ENCODE results near the gene ZNF593. TPM values are rescaled to one million over a fixed set of nuclear protein-coding genes. Genes with fewer than 3 reads are reported as not detected.
A peak's percentile ranks its signal among the peaks of the same experiment; 100 is the strongest.

ZNF593 gene
- total RNA-seq, 5 donors from 2014 or later (not counting 1 experiment from before 2014, with no cell fraction given) = 8.5 to 17.7 (median 17.1) TPM

- H3K27ac Mint-ChIP-seq = peak overlapping the region; percentile 90 to 92
- no peaks in the 10 kb centered on the region for H3K9me3 ChIP-seq
- ATAC-seq (replicated peaks in 1 of 4) (no peak), DNase-seq (no peak)
- 92% methylated on average over 2 of the region's 9 CpGs for WGBS (ENCODE audit: insufficient coverage)
- H3K36me3 ChIP-seq (ENCODE audit: control insufficient read depth in 2 of 2, extremely low read depth in 1 of 2, insufficient read depth in 1 of 2, low read length in 1 of 2) = no peaks in the 10 kb centered on the region
- no peaks in the 10 kb centered on the region for H3K36me3 Mint-ChIP-seq
- H3K4me1 ChIP-seq (ENCODE audit: control insufficient read depth in 1 of 2, extremely low read depth in 1 of 2, insufficient read depth in 2 of 2, low read length in 2 of 2) = peaks cover 4 to 30% of the 10 kb centered on the region in 2 experiments
- POLR2A ChIA-PET = interaction anchor here in 1 of 2 donors (0.6 kb wide), 1 partner anchor 767 kb away, joined by 4 read pairs; no protein-coding TSS in a partner anchor
- no peak overlapping the region for H3K4me3 Mint-ChIP-seq
- no peaks in the 10 kb centered on the region for H3K9me3 Mint-ChIP-seq
- H3K27ac ChIP-seq (ENCODE audit: low read length) = no peak overlapping the region
- CTCF ChIA-PET = no interaction called here
- H3K27me3 Mint-ChIP-seq = no peaks in the 10 kb centered on the region
- H3K4me1 Mint-ChIP-seq = peaks cover 30 to 45% (median 41%) of the 10 kb centered on the region in 3 donors
- peaks cover 0 to 11% of the 10 kb centered on the region in 2 experiments for H3K27me3 ChIP-seq (replicated peaks in 1 of 2; ENCODE audit: control insufficient read depth in 2 of 2, extremely low read depth in 1 of 2, insufficient read depth in 2 of 2, low read length in 1 of 2)
- H3K4me3 ChIP-seq (ENCODE audit: control insufficient read depth in 1 of 2, extremely low read depth in 1 of 2, low read length in 1 of 2) = no peak overlapping the region
These were observed 34.1 kb downstream of the ZNF593 start for GRCh38 chr1:26203642-26204318.

- no peak for DNase-seq
- Mint-ChIP-seq H3K36me3 (no peaks in the 10 kb centered on the region), H3K9me3 (no peaks in the 10 kb centered on the region), H3K27ac (no peak overlapping the region), H3K4me3 (no peak overlapping the region), H3K4me1 (no peaks in the 10 kb centered on the region), H3K27me3 (no peaks in the 10 kb centered on the region)
- no peak overlapping the region for H3K4me3 ChIP-seq (ENCODE audit: control insufficient read depth in 1 of 2, extremely low read depth in 1 of 2, low read length in 1 of 2)
- H3K36me3 ChIP-seq (ENCODE audit: control insufficient read depth in 2 of 2, extremely low read depth in 1 of 2, insufficient read depth in 1 of 2, low read length in 1 of 2) = no peaks in the 10 kb centered on the region
- POLR2A ChIA-PET = no interaction called here
- CTCF ChIA-PET = interaction anchor here in 1 of 2 donors (1.1 kb wide), 1 partner anchor 40 kb away, joined by 3 read pairs; the partner anchor contains the start of gene ZNF593
- no peaks in the 10 kb centered on the region for H3K9me3 ChIP-seq
- H3K27ac ChIP-seq (ENCODE audit: low read length) = no peak overlapping the region
- H3K4me1 ChIP-seq (ENCODE audit: control insufficient read depth in 1 of 2, extremely low read depth in 1 of 2, insufficient read depth in 2 of 2, low read length in 2 of 2) = no peaks in the 10 kb centered on the region
- no peak for ATAC-seq (replicated peaks in 1 of 4)
- 88% methylated on average over 4 of the region's 5 CpGs for WGBS (ENCODE audit: insufficient coverage)
- H3K27me3 ChIP-seq (replicated peaks in 1 of 2; ENCODE audit: control insufficient read depth in 2 of 2, extremely low read depth in 1 of 2, insufficient read depth in 2 of 2, low read length in 1 of 2) = peaks cover 0 to 3% of the 10 kb centered on the region in 2 experiments
These were observed 40.6 kb downstream of the ZNF593 start for GRCh38 chr1:26210147-26210870.

GRCh38 chr1:26212726-26213125 lies 43.0 kb downstream of the ZNF593 start:
- Mint-ChIP-seq H3K36me3 (no peaks in the 10 kb centered on the region), H3K9me3 (no peaks in the 10 kb centered on the region), H3K4me1 (no peaks in the 10 kb centered on the region), H3K27me3 (no peaks in the 10 kb centered on the region), H3K4me3 (no peak overlapping the region), H3K27ac (no peak overlapping the region)
- DNase-seq = no peak
- no peaks in the 10 kb centered on the region for H3K4me1 ChIP-seq (ENCODE audit: control insufficient read depth in 1 of 2, extremely low read depth in 1 of 2, insufficient read depth in 2 of 2, low read length in 2 of 2)
- CTCF ChIA-PET = no interaction called here
- H3K4me3 ChIP-seq (ENCODE audit: control insufficient read depth in 1 of 2, extremely low read depth in 1 of 2, low read length in 1 of 2) = no peak overlapping the region
- no CpG with 5 or more reads among the region's 5 CpGs for WGBS (ENCODE audit: insufficient coverage)
- no peak overlapping the region for H3K27ac ChIP-seq (ENCODE audit: low read length)
- no peaks in the 10 kb centered on the region for H3K27me3 ChIP-seq (replicated peaks in 1 of 2; ENCODE audit: control insufficient read depth in 2 of 2, extremely low read depth in 1 of 2, insufficient read depth in 2 of 2, low read length in 1 of 2)
- no peak for ATAC-seq (replicated peaks in 1 of 4)
- H3K9me3 ChIP-seq = no peaks in the 10 kb centered on the region
- POLR2A ChIA-PET = no interaction called here
- H3K36me3 ChIP-seq (ENCODE audit: control insufficient read depth in 2 of 2, extremely low read depth in 1 of 2, insufficient read depth in 1 of 2, low read length in 1 of 2) = no peaks in the 10 kb centered on the region

- Mint-ChIP-seq H3K4me1 (no peaks in the 10 kb centered on the region), H3K4me3 (no peak overlapping the region), H3K36me3 (no peaks in the 10 kb centered on the region), H3K9me3 (no peaks in the 10 kb centered on the region), H3K27ac (no peak overlapping the region), H3K27me3 (no peaks in the 10 kb centered on the region)
- H3K4me3 ChIP-seq (ENCODE audit: control insufficient read depth in 1 of 2, extremely low read depth in 1 of 2, low read length in 1 of 2) = no peak overlapping the region
- no peak overlapping the region for H3K27ac ChIP-seq (ENCODE audit: low read length)
- no peaks in the 10 kb centered on the region for H3K36me3 ChIP-seq (ENCODE audit: control insufficient read depth in 2 of 2, extremely low read depth in 1 of 2, insufficient read depth in 1 of 2, low read length in 1 of 2)
- ChIA-PET CTCF (interaction anchor here in 1 of 2 donors (0.6 kb wide), 1 partner anchor 29 kb away, joined by 4 read pairs; no protein-coding TSS in a partner anchor), POLR2A (no interaction called here)
- DNase-seq (no peak), ATAC-seq (replicated peaks in 1 of 4) (no peak)
- no peaks in the 10 kb centered on the region for H3K4me1 ChIP-seq (ENCODE audit: control insufficient read depth in 1 of 2, extremely low read depth in 1 of 2, insufficient read depth in 2 of 2, low read length in 2 of 2)
- no peaks in the 10 kb centered on the region for H3K9me3 ChIP-seq
- no peaks in the 10 kb centered on the region for H3K27me3 ChIP-seq (replicated peaks in 1 of 2; ENCODE audit: control insufficient read depth in 2 of 2, extremely low read depth in 1 of 2, insufficient read depth in 2 of 2, low read length in 1 of 2)
- 82% methylated on average over 3 of the region's 6 CpGs for WGBS (ENCODE audit: insufficient coverage)
These were observed 43.7 kb downstream of the ZNF593 start for GRCh38 chr1:26213335-26213905.

- Mint-ChIP-seq H3K4me1 (no peaks in the 10 kb centered on the region), H3K4me3 (no peak overlapping the region), H3K36me3 (no peaks in the 10 kb centered on the region), H3K27me3 (no peaks in the 10 kb centered on the region), H3K27ac (no peak overlapping the region), H3K9me3 (no peaks in the 10 kb centered on the region)
- ChIA-PET CTCF (no interaction called here), POLR2A (no interaction called here)
- Histone ChIP-seq H3K4me1 (ENCODE audit: control insufficient read depth in 1 of 2, extremely low read depth in 1 of 2, insufficient read depth in 2 of 2, low read length in 2 of 2) (no peaks in the 10 kb centered on the region), H3K27me3 (replicated peaks in 1 of 2; ENCODE audit: control insufficient read depth in 2 of 2, extremely low read depth in 1 of 2, insufficient read depth in 2 of 2, low read length in 1 of 2) (peaks cover 0 to 5% of the 10 kb centered on the region in 2 experiments), H3K36me3 (ENCODE audit: control insufficient read depth in 2 of 2, extremely low read depth in 1 of 2, insufficient read depth in 1 of 2, low read length in 1 of 2) (no peaks in the 10 kb centered on the region), H3K27ac (ENCODE audit: low read length) (no peak overlapping the region), H3K9me3 (no peaks in the 10 kb centered on the region), H3K4me3 (ENCODE audit: control insufficient read depth in 1 of 2, extremely low read depth in 1 of 2, low read length in 1 of 2) (no peak overlapping the region)
- DNase-seq (no peak), ATAC-seq (replicated peaks in 1 of 4) (no peak)
- WGBS (ENCODE audit: insufficient coverage) = no CpG with 5 or more reads among the region's 3 CpGs
These were observed 45.5 kb downstream of the ZNF593 start for GRCh38 chr1:26215246-26215645.

GRCh38 chr1:26218906-26219494 lies 49.3 kb downstream of the ZNF593 start:
- no peaks in the 10 kb centered on the region for H3K9me3 Mint-ChIP-seq
- DNase-seq = no peak
- H3K9me3 ChIP-seq = no peaks in the 10 kb centered on the region
- no peak overlapping the region for H3K27ac Mint-ChIP-seq
- no peak overlapping the region for H3K27ac ChIP-seq (ENCODE audit: low read length)
- WGBS (ENCODE audit: insufficient coverage) = 90% methylated on average over 9 of the region's 11 CpGs
- no peak overlapping the region for H3K4me3 ChIP-seq (ENCODE audit: control insufficient read depth in 1 of 2, extremely low read depth in 1 of 2, low read length in 1 of 2)
- H3K27me3 ChIP-seq (replicated peaks in 1 of 2; ENCODE audit: control insufficient read depth in 2 of 2, extremely low read depth in 1 of 2, insufficient read depth in 2 of 2, low read length in 1 of 2) = peaks cover 0 to 20% of the 10 kb centered on the region in 2 experiments
- H3K36me3 ChIP-seq (ENCODE audit: control insufficient read depth in 2 of 2, extremely low read depth in 1 of 2, insufficient read depth in 1 of 2, low read length in 1 of 2) = no peaks in the 10 kb centered on the region
- H3K27me3 Mint-ChIP-seq = no peaks in the 10 kb centered on the region
- ATAC-seq (replicated peaks in 1 of 4) = no peak
- no peaks in the 10 kb centered on the region for H3K4me1 ChIP-seq (ENCODE audit: control insufficient read depth in 1 of 2, extremely low read depth in 1 of 2, insufficient read depth in 2 of 2, low read length in 2 of 2)
- no peak overlapping the region for H3K4me3 Mint-ChIP-seq
- H3K4me1 Mint-ChIP-seq = no peaks in the 10 kb centered on the region
- H3K36me3 Mint-ChIP-seq = no peaks in the 10 kb centered on the region
- ChIA-PET POLR2A (interaction anchor here in 1 of 2 donors (0.7 kb wide), 1 partner anchor 1037 kb away, joined by 3 read pairs; no protein-coding TSS in a partner anchor), CTCF (no interaction called here)
